ENCODE measurements around the gene NAV2.

NAV2 gene

GRCh38 chr11:20037396-20038153 lies 324.9 kb downstream of the NAV2 start:
- ATAC-seq, result no peak
- TF ChIP-seq ESRRG (CRISPR knock-in tag; IDR thresholded peaks at IDR 0.05) (no peak), BACH2 (CRISPR knock-in tag; IDR thresholded peaks at IDR 0.05; ENCODE audit: borderline replicate concordance) (no peak), OSR1 (CRISPR knock-in tag; IDR thresholded peaks at IDR 0.05) (no peak), PPARA (CRISPR knock-in tag; IDR thresholded peaks at IDR 0.05; ENCODE audit: borderline replicate concordance) (no peak), ZNF70 (CRISPR knock-in tag; IDR thresholded peaks at IDR 0.05) (no peak), CSRNP3 (CRISPR knock-in tag; IDR thresholded peaks at IDR 0.05) (no peak), ZC3H10 (CRISPR knock-in tag; IDR thresholded peaks at IDR 0.05) (no peak), POU6F1 (CRISPR knock-in tag; IDR thresholded peaks at IDR 0.05; ENCODE audit: borderline replicate concordance, low read depth) (no peak), TCF4 (CRISPR knock-in tag; IDR thresholded peaks at IDR 0.05; ENCODE audit: borderline replicate concordance) (no peak), ARNTL (CRISPR knock-in tag; IDR thresholded peaks at IDR 0.05; ENCODE audit: borderline replicate concordance, low read depth) (no peak), RARB (CRISPR knock-in tag; IDR thresholded peaks at IDR 0.05) (no peak), CSDC2 (CRISPR knock-in tag; IDR thresholded peaks at IDR 0.05) (no peak), ZFP3 (CRISPR knock-in tag; IDR thresholded peaks at IDR 0.05) (no peak), CREB5 (CRISPR knock-in tag; IDR thresholded peaks at IDR 0.05; ENCODE audit: low read depth) (no peak), SNAI2 (CRISPR knock-in tag; IDR thresholded peaks at IDR 0.05) (no peak), ISL1 (CRISPR knock-in tag; IDR thresholded peaks at IDR 0.05) (no peak)

- TF ChIP-seq ISL1 (CRISPR knock-in tag; IDR thresholded peaks at IDR 0.05), result no peak
- no peak for TF ChIP-seq SNAI2 (CRISPR knock-in tag; IDR thresholded peaks at IDR 0.05)
- TF ChIP-seq POU6F1 (CRISPR knock-in tag; IDR thresholded peaks at IDR 0.05; ENCODE audit: borderline replicate concordance, low read depth), result no peak
- no peak for TF ChIP-seq CSDC2 (CRISPR knock-in tag; IDR thresholded peaks at IDR 0.05)
- TF ChIP-seq ZFP30 (CRISPR knock-in tag; IDR thresholded peaks at IDR 0.05), result no peak
- no peak for TF ChIP-seq RARB (CRISPR knock-in tag; IDR thresholded peaks at IDR 0.05)
- no peak for TF ChIP-seq PPARA (CRISPR knock-in tag; IDR thresholded peaks at IDR 0.05; ENCODE audit: borderline replicate concordance)
- TF ChIP-seq TSHZ2 (CRISPR knock-in tag; IDR thresholded peaks at IDR 0.05), result no peak
- TF ChIP-seq CREB5 (CRISPR knock-in tag; IDR thresholded peaks at IDR 0.05; ENCODE audit: low read depth), result no peak
- no peak for TF ChIP-seq ESRRG (CRISPR knock-in tag; IDR thresholded peaks at IDR 0.05)
- TF ChIP-seq OSR1 (CRISPR knock-in tag; IDR thresholded peaks at IDR 0.05), result no peak
- TF ChIP-seq BACH2 (CRISPR knock-in tag; IDR thresholded peaks at IDR 0.05; ENCODE audit: borderline replicate concordance), result no peak
- no peak for TF ChIP-seq GLIS3 (CRISPR knock-in tag; IDR thresholded peaks at IDR 0.05)
- no peak for TF ChIP-seq ARNTL (CRISPR knock-in tag; IDR thresholded peaks at IDR 0.05; ENCODE audit: borderline replicate concordance, low read depth)
- no peak for TF ChIP-seq ZNF8 (CRISPR knock-in tag; IDR thresholded peaks at IDR 0.05)
- no peak for TF ChIP-seq CSRNP3 (CRISPR knock-in tag; IDR thresholded peaks at IDR 0.05)
- no peak for TF ChIP-seq ZNF70 (CRISPR knock-in tag; IDR thresholded peaks at IDR 0.05)
- no peak for TF ChIP-seq PATZ1 (CRISPR knock-in tag; IDR thresholded peaks at IDR 0.05; ENCODE audit: borderline replicate concordance)
- TF ChIP-seq TOX (CRISPR knock-in tag; IDR thresholded peaks at IDR 0.05; ENCODE audit: borderline replicate concordance), result no peak
- TF ChIP-seq ZC3H10 (CRISPR knock-in tag; IDR thresholded peaks at IDR 0.05), result no peak
- no peak for ATAC-seq
These were observed 325.8 kb downstream of the NAV2 start for GRCh38 chr11:20038412-20038811.

All from SK-N-SH treated with all-trans-retinoic acid at 6 μM for 48 hours (cell line).